ENCODE data around the gene EIF4B.
"Not testable (repeated sequence)": the region's sequence is repeated elsewhere in the genome, so short reads cannot be mapped to it uniquely, and the experiment has no call there.

Gene EIF4B

GRCh38 chr12:53005986-53006809, at the start of gene EIF4B:
Gene EIF4B (plus strand): TSS chr12:53006456. CDS start chr12:53006484, 28 bp downstream.
- peak within 1 kb of the TSS; percentile 89 for H3K4me3 ChIP-seq (ENCODE audit: low read depth, low read length)

- no peak overlapping the region for H3K4me3 ChIP-seq (ENCODE audit: low read depth, low read length)
These were observed 49.3 kb upstream of the EIF4B start for GRCh38 chr12:52956987-52957386.

- H3K4me3 ChIP-seq (ENCODE audit: low read depth, low read length) = peak overlapping the region; percentile 13
These were observed 41.5 kb upstream of the EIF4B start for GRCh38 chr12:52964556-52965336.

GRCh38 chr12:52965337-52965731, 40.9 kb upstream of the EIF4B start:
- peak overlapping the region; percentile 13 for H3K4me3 ChIP-seq (ENCODE audit: low read depth, low read length)

GRCh38 chr12:52969166-52969795, 37.0 kb upstream of the EIF4B start:
- no peak overlapping the region for H3K4me3 ChIP-seq (ENCODE audit: low read depth, low read length)

- no peak overlapping the region for H3K4me3 ChIP-seq (ENCODE audit: low read depth, low read length)
These were observed 36.3 kb upstream of the EIF4B start for GRCh38 chr12:52969828-52970569.

- H3K4me3 ChIP-seq (ENCODE audit: low read depth, low read length) = no peak overlapping the region
These were observed 34.5 kb upstream of the EIF4B start for GRCh38 chr12:52971679-52972329.

- no peak overlapping the region for H3K4me3 ChIP-seq (ENCODE audit: low read depth, low read length)
These were observed 31.1 kb upstream of the EIF4B start for GRCh38 chr12:52975204-52975603.

GRCh38 chr12:52975820-52976573, 30.3 kb upstream of the EIF4B start:
- no peak overlapping the region for H3K4me3 ChIP-seq (ENCODE audit: low read depth, low read length)

- no peak overlapping the region for H3K4me3 ChIP-seq (ENCODE audit: low read depth, low read length)
These were observed 29.6 kb upstream of the EIF4B start for GRCh38 chr12:52976574-52977071.

- no peak overlapping the region for H3K4me3 ChIP-seq (ENCODE audit: low read depth, low read length)
These were observed 29.1 kb upstream of the EIF4B start for GRCh38 chr12:52977170-52977569.

- no peak overlapping the region for H3K4me3 ChIP-seq (ENCODE audit: low read depth, low read length)
These were observed 26.1 kb upstream of the EIF4B start for GRCh38 chr12:52980096-52980649.

GRCh38 chr12:52980650-52981423, 25.4 kb upstream of the EIF4B start:
- no peak overlapping the region for H3K4me3 ChIP-seq (ENCODE audit: low read depth, low read length)

- no peak overlapping the region for H3K4me3 ChIP-seq (ENCODE audit: low read depth, low read length)
These were observed 22.1 kb upstream of the EIF4B start for GRCh38 chr12:52984136-52984535.

- no peak overlapping the region for H3K4me3 ChIP-seq (ENCODE audit: low read depth, low read length)
These were observed 17.4 kb upstream of the EIF4B start for GRCh38 chr12:52988898-52989297.

- no peak overlapping the region for H3K4me3 ChIP-seq (ENCODE audit: low read depth, low read length)
These were observed 16.1 kb upstream of the EIF4B start for GRCh38 chr12:52990206-52990605.

- H3K4me3 ChIP-seq (ENCODE audit: low read depth, low read length) = not testable (repeated sequence)
These were observed 14.0 kb upstream of the EIF4B start for GRCh38 chr12:52992240-52992639.

All from iPS-11a (cell line).